CD1c-positive myeloid dendritic cell (primary cell): Measurements from ENCODE around the gene S100A7A.

Experiments
- DNase-seq: peaks from one replicate; pipeline ENCODE4 v3.0.0-alpha.2; 2016; ENCODE audit errors: extremely low spot score

S100A7A gene

DNA sequence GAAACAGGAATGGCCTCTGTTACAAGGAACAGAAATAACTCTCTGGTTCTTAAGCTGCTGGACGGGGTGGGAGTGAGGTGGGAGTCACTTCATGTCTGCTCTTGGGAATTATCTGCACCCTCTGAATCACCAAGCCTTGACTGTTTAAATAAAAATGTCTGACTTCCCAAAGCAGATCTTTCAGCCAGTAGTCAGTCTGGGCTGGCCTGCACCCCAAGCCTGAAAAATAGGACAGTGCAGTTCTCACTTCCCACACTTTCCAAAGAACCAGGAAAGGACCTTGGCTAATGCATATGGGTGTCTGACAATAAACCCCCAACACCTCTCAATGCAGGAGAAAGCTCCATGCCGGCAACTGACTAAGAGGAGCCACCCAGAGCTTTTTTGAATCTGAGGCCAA, 43.3 kb downstream of the S100A7A start:
- DNase-seq: no peak

- DNase-seq: no peak
Measured at GRCh38 chr1:153460551-153460950, 44.2 kb downstream of the S100A7A start, which contains the start of gene S100A7. Gene S100A7 (minus strand): TSS chr1:153460651. CDS start chr1:153459013, 1,638 bp downstream.

GRCh38 chr1:153462741-153463140, 46.4 kb downstream of the S100A7A start:
- DNase-seq: peak; percentile 3

DNA sequence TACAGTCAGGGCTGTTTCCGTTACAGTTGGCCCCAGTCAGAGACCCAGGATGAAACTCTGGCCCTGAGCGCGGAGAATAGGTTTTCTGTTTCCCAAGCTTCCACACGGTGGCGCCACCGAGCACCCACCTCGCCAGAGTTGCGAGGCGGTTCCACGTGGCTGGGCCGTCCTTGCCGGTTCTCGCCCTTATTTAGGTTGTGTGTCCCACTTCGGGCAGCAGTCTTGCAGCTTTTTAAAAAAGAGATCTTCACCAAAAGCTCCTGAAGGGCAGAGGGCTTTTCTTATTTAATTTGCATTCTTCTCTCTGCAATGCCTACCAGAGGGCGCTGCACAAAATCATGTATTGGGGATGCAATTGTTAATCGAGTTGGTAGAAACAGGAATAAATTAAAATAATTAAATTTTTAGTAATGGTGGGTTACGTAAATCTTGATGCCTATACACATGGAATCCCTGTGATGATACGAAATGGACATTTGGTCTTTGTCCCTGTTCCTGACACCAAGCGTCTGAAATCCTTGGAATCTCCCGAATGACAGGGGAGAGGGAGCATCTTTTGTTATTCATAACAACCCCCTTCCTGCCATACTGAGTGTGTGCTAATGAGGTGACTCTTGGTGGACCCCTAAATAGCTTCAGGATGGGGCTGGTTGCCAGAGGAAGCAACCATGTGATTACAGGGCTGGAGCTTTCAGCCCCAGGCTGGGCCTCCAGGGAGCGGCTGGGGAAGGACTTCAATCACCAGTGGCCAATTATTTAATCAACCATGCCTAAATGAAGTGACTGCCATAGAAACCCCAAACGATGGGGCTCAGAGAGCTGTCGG, 49.7 kb downstream of the S100A7A start:
- peak; percentile 68 for DNase-seq

- DNase-seq: no peak
Measured at GRCh38 chr1:153466908-153467307, 50.6 kb downstream of the S100A7A start.

GRCh38 chr1:153470707-153471106, 54.4 kb downstream of the S100A7A start:
- no peak for DNase-seq
